WTC11 (cell line): ENCODE results near the gene HMX2.
A peak's percentile ranks its signal among the peaks of the same experiment; 100 is the strongest.

Experiments used
- ATF2 ChIP-seq: sonication (generic); formaldehyde crosslinking; IDR thresholded peaks from 2 replicates; pipeline ENCODE4 v1.8.1; 2022; ENCODE audit warnings: low read depth, missing genetic modification reagents, borderline replicate concordance
- ATF6 ChIP-seq: sonication (generic); formaldehyde crosslinking; IDR thresholded peaks from 2 replicates; pipeline ENCODE4 v1.8.1; 2023; ENCODE audit warnings: mild to moderate bottlenecking, missing genetic modification reagents
- NR2C2 ChIP-seq: sonication (generic); formaldehyde crosslinking; IDR thresholded peaks from 2 replicates; pipeline ENCODE4 v1.8.0; 2022; ENCODE audit warnings: mild to moderate bottlenecking, missing genetic modification reagents
- TCF7 ChIP-seq: sonication (generic); formaldehyde crosslinking; IDR thresholded peaks from 2 replicates; pipeline ENCODE4 v1.8.0; 2022; ENCODE audit warnings: mild to moderate bottlenecking, low read depth, missing genetic modification reagents, moderate library complexity
- TEAD4 ChIP-seq: sonication (generic); formaldehyde crosslinking; IDR thresholded peaks from 2 replicates; pipeline ENCODE4 v1.8.0; 2022; ENCODE audit warnings: mild to moderate bottlenecking, missing genetic modification reagents
- ZNF232 ChIP-seq: sonication (generic); formaldehyde crosslinking; IDR thresholded peaks from 2 replicates; pipeline ENCODE4 v1.8.0; 2022; ENCODE audit warnings: mild to moderate bottlenecking, missing genetic modification reagents
- ZNF263 ChIP-seq: sonication (generic); formaldehyde crosslinking; IDR thresholded peaks from 2 replicates; pipeline ENCODE4 v1.8.1; 2022; ENCODE audit warnings: low read depth, mild to moderate bottlenecking, moderate library complexity, missing genetic modification reagents
- TF ChIP-seq, protein P1 (sequence below): sonication (generic); formaldehyde crosslinking; IDR thresholded peaks from 2 replicates; pipeline ENCODE4 v1.8.1; 2023; ENCODE audit warnings: mild to moderate bottlenecking, missing genetic modification reagents, borderline replicate concordance
- TF ChIP-seq, protein P2 (sequence below): fragments of 200-600 bp; IDR thresholded peaks from 2 replicates; pipeline ENCODE4 v1.8.0; 2022; ENCODE audit warnings: antibody characterized with exemption

DNA sequence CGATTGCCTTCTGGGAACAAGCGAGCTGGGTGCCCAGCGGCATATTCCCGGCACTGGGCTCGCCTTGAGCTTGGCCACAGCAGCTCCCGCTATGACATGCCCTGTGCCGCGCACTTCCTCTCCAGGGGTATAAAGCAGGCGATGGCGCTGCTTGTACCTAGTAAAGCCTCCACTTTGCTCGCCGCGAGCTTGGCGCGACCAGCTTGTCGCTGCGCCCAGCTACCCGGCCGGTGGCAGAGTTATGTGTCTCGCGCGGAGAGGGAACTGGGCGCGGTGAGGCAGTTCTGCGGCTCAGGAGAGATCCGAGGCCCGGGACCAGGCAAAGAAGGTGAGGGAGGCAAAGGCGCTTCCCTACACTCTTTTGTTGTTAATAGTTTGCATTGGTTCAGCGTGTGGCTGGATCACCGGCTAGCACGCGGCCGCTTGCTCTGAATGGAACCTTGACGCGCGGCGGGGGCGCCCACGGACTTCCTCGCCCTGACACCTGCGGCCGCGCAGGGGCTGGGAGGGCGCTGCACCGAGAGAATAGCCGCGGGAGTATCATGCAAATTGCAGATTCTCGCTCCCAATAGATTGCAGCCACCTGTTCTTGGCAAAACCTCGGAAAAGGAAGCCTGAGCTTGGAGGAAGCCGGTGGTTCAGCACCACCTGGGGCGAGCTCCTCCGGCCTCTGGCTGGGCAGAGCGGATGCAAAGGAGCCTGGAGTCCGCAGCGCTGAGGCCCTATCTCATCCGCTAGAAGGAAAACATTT, 3.2 kb downstream of the HMX2 start:
- TF ChIP-seq, protein P1, sequence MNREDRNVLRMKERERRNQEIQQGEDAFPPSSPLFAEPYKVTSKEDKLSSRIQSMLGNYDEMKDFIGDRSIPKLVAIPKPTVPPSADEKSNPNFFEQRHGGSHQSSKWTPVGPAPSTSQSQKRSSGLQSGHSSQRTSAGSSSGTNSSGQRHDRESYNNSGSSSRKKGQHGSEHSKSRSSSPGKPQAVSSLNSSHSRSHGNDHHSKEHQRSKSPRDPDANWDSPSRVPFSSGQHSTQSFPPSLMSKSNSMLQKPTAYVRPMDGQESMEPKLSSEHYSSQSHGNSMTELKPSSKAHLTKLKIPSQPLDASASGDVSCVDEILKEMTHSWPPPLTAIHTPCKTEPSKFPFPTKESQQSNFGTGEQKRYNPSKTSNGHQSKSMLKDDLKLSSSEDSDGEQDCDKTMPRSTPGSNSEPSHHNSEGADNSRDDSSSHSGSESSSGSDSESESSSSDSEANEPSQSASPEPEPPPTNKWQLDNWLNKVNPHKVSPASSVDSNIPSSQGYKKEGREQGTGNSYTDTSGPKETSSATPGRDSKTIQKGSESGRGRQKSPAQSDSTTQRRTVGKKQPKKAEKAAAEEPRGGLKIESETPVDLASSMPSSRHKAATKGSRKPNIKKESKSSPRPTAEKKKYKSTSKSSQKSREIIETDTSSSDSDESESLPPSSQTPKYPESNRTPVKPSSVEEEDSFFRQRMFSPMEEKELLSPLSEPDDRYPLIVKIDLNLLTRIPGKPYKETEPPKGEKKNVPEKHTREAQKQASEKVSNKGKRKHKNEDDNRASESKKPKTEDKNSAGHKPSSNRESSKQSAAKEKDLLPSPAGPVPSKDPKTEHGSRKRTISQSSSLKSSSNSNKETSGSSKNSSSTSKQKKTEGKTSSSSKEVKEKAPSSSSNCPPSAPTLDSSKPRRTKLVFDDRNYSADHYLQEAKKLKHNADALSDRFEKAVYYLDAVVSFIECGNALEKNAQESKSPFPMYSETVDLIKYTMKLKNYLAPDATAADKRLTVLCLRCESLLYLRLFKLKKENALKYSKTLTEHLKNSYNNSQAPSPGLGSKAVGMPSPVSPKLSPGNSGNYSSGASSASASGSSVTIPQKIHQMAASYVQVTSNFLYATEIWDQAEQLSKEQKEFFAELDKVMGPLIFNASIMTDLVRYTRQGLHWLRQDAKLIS (CRISPR knock-in tag): no peak
- TF ChIP-seq ZNF232 (CRISPR knock-in tag) (peak; percentile 73), ATF6 (CRISPR knock-in tag) (no peak), ATF2 (CRISPR knock-in tag) (no peak), NR2C2 (CRISPR knock-in tag) (no peak), TEAD4 (CRISPR knock-in tag) (no peak; the same call in 1 of the 2 replicates), TCF7 (CRISPR knock-in tag) (no peak), ZNF263 (CRISPR knock-in tag) (peak; percentile 55; the same call in 1 of the 2 replicates)
- TF ChIP-seq, protein P2, sequence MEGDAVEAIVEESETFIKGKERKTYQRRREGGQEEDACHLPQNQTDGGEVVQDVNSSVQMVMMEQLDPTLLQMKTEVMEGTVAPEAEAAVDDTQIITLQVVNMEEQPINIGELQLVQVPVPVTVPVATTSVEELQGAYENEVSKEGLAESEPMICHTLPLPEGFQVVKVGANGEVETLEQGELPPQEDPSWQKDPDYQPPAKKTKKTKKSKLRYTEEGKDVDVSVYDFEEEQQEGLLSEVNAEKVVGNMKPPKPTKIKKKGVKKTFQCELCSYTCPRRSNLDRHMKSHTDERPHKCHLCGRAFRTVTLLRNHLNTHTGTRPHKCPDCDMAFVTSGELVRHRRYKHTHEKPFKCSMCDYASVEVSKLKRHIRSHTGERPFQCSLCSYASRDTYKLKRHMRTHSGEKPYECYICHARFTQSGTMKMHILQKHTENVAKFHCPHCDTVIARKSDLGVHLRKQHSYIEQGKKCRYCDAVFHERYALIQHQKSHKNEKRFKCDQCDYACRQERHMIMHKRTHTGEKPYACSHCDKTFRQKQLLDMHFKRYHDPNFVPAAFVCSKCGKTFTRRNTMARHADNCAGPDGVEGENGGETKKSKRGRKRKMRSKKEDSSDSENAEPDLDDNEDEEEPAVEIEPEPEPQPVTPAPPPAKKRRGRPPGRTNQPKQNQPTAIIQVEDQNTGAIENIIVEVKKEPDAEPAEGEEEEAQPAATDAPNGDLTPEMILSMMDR: no peak
